AG04449 (cell line): ENCODE data around the gene SAMD14.
A peak's percentile ranks its signal among the peaks of the same experiment; 100 is the strongest.

Experiments
- CTCF ChIA-PET: fragments of 350-600 bp; formaldehyde crosslinking; extraction: SDS; loops from one replicate; lab custom pipeline; 2021; ENCODE audit warnings: antibody characterized with exemption; lab: Yijun Ruan, JAX
- POLR2A ChIA-PET: fragments of 400-600, 350-600 bp; formaldehyde crosslinking; extraction: SDS; loops from one replicate; lab custom pipeline; 2020; ENCODE audit warnings: antibody characterized with exemption, inconsistent platforms; lab: Yijun Ruan, JAX
- DNase-seq: peaks from one replicate; pipeline ENCODE4 v3.0.0-alpha.2; 2010; ENCODE audit warnings: low read depth, low spot score
- H3K4me3 ChIP-seq: 2 replicates; pipeline ENCODE4 v1.5.1; 2011; ENCODE audit warnings: low read depth, mild to moderate bottlenecking, control low read depth, low read length
- TF ChIP-seq, protein P1 (sequence below): IDR thresholded peaks from one replicate; pipeline ENCODE4 v1.5.1; 2011; ENCODE audit warnings: mild to moderate bottlenecking, moderate library complexity, low read length, control low read depth, inconsistent platforms; ENCODE audit not compliant: insufficient read depth; ENCODE audit errors: missing control alignments

SAMD14 gene

DNA sequence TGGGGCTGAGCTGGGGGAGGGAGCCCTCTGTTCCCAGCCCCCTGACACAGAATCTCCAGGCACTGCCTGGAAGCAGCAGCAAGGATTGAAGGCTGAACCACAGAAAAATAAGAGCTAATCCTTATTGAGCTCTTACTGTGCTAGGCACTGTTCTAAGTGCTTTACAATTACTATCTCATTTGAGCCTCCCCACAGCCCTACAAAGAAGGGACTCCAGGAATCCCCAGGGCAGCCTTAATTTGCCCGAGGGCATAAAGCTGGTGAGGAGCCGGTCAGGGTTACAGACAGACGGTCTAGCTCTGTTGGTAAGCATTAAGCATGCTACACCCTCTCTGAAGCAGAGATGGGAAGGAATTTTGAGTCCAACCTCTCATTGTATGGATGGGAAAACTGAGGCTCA is 7.0 kb downstream of the SAMD14 start:
- POLR2A ChIA-PET, result interaction anchor here (0.7 kb wide), 1 partner anchor 8 kb away, joined by 3 read pairs; no protein-coding TSS in a partner anchor
- no peak overlapping the region for H3K4me3 ChIP-seq
- no peak for DNase-seq
- CTCF ChIA-PET, result interaction anchor here (0.8 to 10.0 kb wide), 10 partner anchors 8 to 174 kb away, joined by 3 to 83 read pairs (median 10); no protein-coding TSS in a partner anchor
- TF ChIP-seq, protein P1, sequence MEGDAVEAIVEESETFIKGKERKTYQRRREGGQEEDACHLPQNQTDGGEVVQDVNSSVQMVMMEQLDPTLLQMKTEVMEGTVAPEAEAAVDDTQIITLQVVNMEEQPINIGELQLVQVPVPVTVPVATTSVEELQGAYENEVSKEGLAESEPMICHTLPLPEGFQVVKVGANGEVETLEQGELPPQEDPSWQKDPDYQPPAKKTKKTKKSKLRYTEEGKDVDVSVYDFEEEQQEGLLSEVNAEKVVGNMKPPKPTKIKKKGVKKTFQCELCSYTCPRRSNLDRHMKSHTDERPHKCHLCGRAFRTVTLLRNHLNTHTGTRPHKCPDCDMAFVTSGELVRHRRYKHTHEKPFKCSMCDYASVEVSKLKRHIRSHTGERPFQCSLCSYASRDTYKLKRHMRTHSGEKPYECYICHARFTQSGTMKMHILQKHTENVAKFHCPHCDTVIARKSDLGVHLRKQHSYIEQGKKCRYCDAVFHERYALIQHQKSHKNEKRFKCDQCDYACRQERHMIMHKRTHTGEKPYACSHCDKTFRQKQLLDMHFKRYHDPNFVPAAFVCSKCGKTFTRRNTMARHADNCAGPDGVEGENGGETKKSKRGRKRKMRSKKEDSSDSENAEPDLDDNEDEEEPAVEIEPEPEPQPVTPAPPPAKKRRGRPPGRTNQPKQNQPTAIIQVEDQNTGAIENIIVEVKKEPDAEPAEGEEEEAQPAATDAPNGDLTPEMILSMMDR, result no peak

DNA sequence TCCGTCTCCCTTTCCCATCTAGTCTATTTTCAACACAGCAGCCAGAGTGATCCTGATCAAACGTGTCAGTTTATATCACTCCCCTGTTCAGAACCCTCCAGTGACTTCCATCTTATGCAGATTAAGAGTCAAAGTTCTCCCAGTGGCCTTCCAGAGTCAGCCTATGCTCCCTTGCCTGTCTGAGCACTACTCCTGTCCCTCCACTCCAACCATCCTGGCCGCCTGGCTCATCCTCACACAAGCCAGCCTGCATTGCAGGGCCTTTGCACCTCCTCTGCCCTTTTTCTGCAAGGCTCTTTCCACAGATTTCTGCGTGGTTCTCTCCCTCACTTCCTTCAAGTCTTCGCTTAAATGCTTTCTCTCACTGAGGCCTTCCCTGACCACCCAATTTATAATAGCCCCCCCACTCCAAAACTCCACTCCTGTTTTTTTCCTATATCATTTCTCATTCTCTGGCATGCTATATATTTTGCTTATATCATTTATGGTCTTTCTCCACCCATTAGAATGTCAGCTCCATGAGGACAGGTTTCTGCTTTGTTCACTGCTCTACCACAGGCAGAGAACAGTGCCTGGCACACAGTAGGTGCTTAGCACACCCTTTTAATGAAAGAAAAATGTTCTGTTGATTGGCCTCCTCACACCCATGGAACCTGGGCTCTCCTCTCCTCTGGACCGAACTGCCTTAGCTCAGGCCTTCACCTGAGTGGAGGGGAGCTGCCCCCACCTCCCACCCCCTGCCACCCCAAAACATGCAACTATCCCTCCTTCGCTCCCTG is 9.3 kb downstream of the SAMD14 start:
- H3K4me3 ChIP-seq, result no peak overlapping the region
- ChIA-PET POLR2A (no interaction called here), CTCF (interaction anchor here (1.0 to 10.0 kb wide), 8 partner anchors 13 to 177 kb away, joined by 3 to 83 read pairs (median 7); partner anchors contain the start of gene PDK2)
- DNase-seq, result no peak
- TF ChIP-seq, protein P1, result no peak

DNA sequence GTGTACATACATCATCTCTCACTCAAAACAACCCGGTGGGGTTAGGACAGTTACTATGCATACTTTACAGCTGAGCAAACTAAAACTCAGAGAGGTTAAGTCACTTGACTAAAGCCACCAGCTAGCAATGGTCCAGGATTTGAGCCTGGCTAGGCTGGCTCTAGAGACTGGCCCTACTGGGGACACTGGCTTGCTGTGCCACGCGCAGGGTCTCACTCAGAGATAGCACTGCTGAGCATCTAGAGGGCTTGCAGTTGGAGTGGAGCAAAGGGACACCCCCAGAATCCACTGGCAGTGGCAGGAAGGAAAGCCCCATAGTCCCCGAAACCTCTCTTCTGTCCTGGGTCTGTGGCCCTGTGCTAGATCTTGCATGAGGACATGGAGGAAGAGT is 11.1 kb downstream of the SAMD14 start:
- ChIA-PET POLR2A (interaction anchor here (0.5 kb wide), 1 partner anchor 11 kb away, joined by 3 read pairs; no protein-coding TSS in a partner anchor), CTCF (interaction anchor here (0.8 to 10.0 kb wide), 13 partner anchors 8 to 187 kb away, joined by 3 to 92 read pairs (median 7); no protein-coding TSS in a partner anchor)
- DNase-seq, result no peak
- no peak overlapping the region for H3K4me3 ChIP-seq
- TF ChIP-seq, protein P1, result no peak

DNA sequence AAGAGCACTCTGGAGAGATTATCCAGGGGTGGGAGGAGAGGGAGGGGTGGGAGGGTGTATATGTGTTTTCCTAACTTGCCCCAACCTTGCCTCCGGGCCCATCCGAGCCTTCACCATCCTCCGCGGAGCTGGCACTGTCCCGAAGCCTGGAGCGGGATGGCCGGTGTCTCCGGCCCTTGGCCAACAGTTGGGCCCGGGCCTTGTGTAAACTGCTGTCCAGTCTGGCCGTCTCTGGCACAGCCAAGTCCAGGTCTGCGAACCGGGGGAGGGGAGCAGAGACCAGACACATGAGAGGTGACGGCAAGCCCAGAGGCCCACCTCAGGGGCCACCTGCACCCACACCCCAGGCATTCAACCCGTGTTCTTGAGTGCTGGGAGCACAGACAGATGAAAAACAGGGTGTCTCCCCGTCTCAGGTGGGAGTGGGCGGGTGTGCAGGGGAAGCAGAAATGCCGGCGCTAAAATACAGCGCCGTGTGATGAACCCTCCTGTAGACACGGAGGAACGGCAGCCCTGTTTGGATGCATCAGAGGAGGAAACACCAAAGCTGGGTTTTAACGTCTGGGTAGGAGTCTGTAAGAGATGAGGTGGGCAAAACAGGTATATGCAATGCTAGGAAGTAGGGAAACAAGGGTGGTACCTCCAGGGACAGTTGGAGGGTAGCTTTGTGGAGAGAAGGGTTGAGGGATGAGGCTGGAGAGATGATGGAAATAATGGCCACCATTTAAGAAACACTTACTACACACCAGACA is 11.7 kb downstream of the SAMD14 start:
- H3K4me3 ChIP-seq, result no peak overlapping the region
- ChIA-PET CTCF (interaction anchor here (0.7 to 10.0 kb wide), 17 partner anchors 10 to 188 kb away, joined by 3 to 92 read pairs (median 4); partner anchors contain the start of gene SGCA), POLR2A (interaction anchor here (0.5 kb wide), 1 partner anchor 10 kb away, joined by 3 read pairs; no protein-coding TSS in a partner anchor)
- TF ChIP-seq, protein P1, result no peak
- DNase-seq, result no peak

DNA sequence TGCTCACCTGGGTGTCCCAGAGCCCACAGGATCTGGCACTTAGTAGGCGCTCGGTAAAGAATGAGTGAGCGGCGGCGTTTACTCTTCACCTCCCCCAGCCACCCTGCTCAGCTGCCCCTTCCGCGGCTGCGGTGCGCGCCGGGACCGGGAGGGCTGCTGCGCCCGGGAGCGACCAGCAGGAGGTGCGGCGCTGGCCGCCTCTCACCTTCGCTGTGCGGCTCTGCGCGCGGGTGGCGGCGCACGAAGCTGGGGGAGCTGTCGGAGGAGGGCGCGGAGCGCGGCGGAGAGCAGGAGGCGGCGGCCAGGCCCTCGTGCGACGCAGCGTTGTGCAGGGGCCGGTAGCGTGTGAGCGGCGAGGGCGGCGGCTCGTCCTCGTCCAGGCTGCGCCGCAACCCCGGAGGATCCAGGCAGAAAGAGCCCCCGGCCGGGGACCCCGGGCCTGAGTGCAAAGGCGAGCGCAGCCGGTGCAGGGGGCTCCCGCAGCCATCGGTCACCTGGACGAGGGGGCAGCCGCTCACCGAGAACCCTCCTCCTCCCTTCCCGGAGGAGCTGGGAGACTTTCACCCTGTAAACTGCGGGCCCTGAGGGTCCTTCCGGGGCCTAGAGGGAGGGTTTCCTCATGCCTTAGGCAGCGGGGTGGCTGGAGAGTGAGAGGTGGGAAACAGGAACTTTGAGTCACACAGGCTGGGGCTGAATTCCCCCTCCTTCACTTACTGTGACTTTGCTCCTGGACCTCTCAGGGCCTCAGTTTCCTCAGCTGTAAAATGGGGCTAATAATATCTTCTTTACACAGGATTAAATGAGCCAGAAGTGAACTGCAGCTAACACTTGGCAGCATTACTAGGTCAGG is 12.5 kb downstream of the SAMD14 start:
- TF ChIP-seq, protein P1, result peak; percentile 56
- POLR2A ChIA-PET, result interaction anchor here (1.1 kb wide), 1 partner anchor 75 kb away, joined by 3 read pairs; no protein-coding TSS in a partner anchor
- CTCF ChIA-PET, result interaction anchor here (0.7 to 10.0 kb wide), 16 partner anchors 9 to 180 kb away, joined by 3 to 92 read pairs (median 5); partner anchors contain the start of gene SGCA
- no peak for DNase-seq
- no peak overlapping the region for H3K4me3 ChIP-seq
